Rectal smooth muscle tissue (tissue), 1 donor: ENCODE results near the gene THSD7A.

Source experiments
- H3K27ac ChIP-seq: one replicate; pipeline ENCODE4 v1.7.0; 2013; ENCODE audit warnings: low read depth, low read length, inconsistent platforms
- H3K27me3 ChIP-seq: one replicate; pipeline ENCODE4 v1.7.0; 2013; ENCODE audit warnings: low read length; ENCODE audit not compliant: control insufficient read depth, insufficient read depth
- H3K36me3 ChIP-seq: one replicate; pipeline ENCODE4 v1.7.0; 2013; ENCODE audit warnings: low read length; ENCODE audit not compliant: control insufficient read depth, insufficient read depth
- H3K4me1 ChIP-seq: one replicate; pipeline ENCODE4 v1.7.0; 2013; ENCODE audit warnings: low read length; ENCODE audit not compliant: control insufficient read depth, insufficient read depth
- H3K4me3 ChIP-seq: one replicate; pipeline ENCODE4 v1.7.0; 2013; ENCODE audit warnings: low read length
- H3K9ac ChIP-seq: one replicate; pipeline ENCODE4 v1.7.0; 2013; ENCODE audit warnings: low read length

THSD7A gene

GRCh38 chr7:11636274-11636673, 195.7 kb downstream of the THSD7A start:
- H3K36me3 ChIP-seq: no peaks in the 10 kb centered on the region
- H3K9ac ChIP-seq: no peak overlapping the region
- H3K4me1 ChIP-seq: no peaks in the 10 kb centered on the region
- H3K27me3 ChIP-seq: no peaks in the 10 kb centered on the region
- H3K4me3 ChIP-seq: no peak overlapping the region
- no peak overlapping the region for H3K27ac ChIP-seq

- Histone ChIP-seq H3K9ac (no peak overlapping the region), H3K4me1 (no peaks in the 10 kb centered on the region), H3K4me3 (no peak overlapping the region), H3K27me3 (no peaks in the 10 kb centered on the region), H3K27ac (no peak overlapping the region), H3K36me3 (no peaks in the 10 kb centered on the region)
Observed at GRCh38 chr7:11633310-11633709, 198.7 kb downstream of the THSD7A start.

- Histone ChIP-seq H3K4me3 (no peak overlapping the region), H3K27me3 (no peaks in the 10 kb centered on the region), H3K9ac (no peak overlapping the region), H3K36me3 (no peaks in the 10 kb centered on the region), H3K4me1 (no peaks in the 10 kb centered on the region), H3K27ac (no peak overlapping the region)
Observed at GRCh38 chr7:11630355-11630754, 201.6 kb downstream of the THSD7A start.

- H3K4me1 ChIP-seq: no peaks in the 10 kb centered on the region
- no peaks in the 10 kb centered on the region for H3K36me3 ChIP-seq
- no peak overlapping the region for H3K4me3 ChIP-seq
- H3K27ac ChIP-seq: no peak overlapping the region
- H3K27me3 ChIP-seq: no peaks in the 10 kb centered on the region
- no peak overlapping the region for H3K9ac ChIP-seq
Observed at GRCh38 chr7:11625669-11626068, 206.3 kb downstream of the THSD7A start.

GRCh38 chr7:11623093-11623678, 208.8 kb downstream of the THSD7A start:
- H3K4me3 ChIP-seq: no peak overlapping the region
- no peaks in the 10 kb centered on the region for H3K27me3 ChIP-seq
- H3K36me3 ChIP-seq: no peaks in the 10 kb centered on the region
- H3K27ac ChIP-seq: no peak overlapping the region
- H3K9ac ChIP-seq: no peak overlapping the region
- no peaks in the 10 kb centered on the region for H3K4me1 ChIP-seq

GRCh38 chr7:11620406-11621253, 211.4 kb downstream of the THSD7A start:
- Histone ChIP-seq H3K27me3 (no peaks in the 10 kb centered on the region), H3K27ac (no peak overlapping the region), H3K4me3 (no peak overlapping the region), H3K4me1 (no peaks in the 10 kb centered on the region), H3K36me3 (no peaks in the 10 kb centered on the region), H3K9ac (no peak overlapping the region)

- Histone ChIP-seq H3K36me3 (no peaks in the 10 kb centered on the region), H3K4me3 (no peak overlapping the region), H3K4me1 (no peaks in the 10 kb centered on the region), H3K27me3 (no peaks in the 10 kb centered on the region), H3K9ac (no peak overlapping the region), H3K27ac (no peak overlapping the region)
Observed at GRCh38 chr7:11616466-11616865, 215.5 kb downstream of the THSD7A start.

- no peak overlapping the region for H3K4me3 ChIP-seq
- H3K9ac ChIP-seq: no peak overlapping the region
- no peak overlapping the region for H3K27ac ChIP-seq
- no peaks in the 10 kb centered on the region for H3K36me3 ChIP-seq
- no peaks in the 10 kb centered on the region for H3K4me1 ChIP-seq
- H3K27me3 ChIP-seq: no peaks in the 10 kb centered on the region
Observed at GRCh38 chr7:11615174-11615573, 216.8 kb downstream of the THSD7A start.

GRCh38 chr7:11613292-11613930, 218.6 kb downstream of the THSD7A start:
- Histone ChIP-seq H3K27me3 (no peaks in the 10 kb centered on the region), H3K9ac (no peak overlapping the region), H3K4me3 (no peak overlapping the region), H3K27ac (no peak overlapping the region), H3K4me1 (no peaks in the 10 kb centered on the region), H3K36me3 (no peaks in the 10 kb centered on the region)

GRCh38 chr7:11612737-11613136, 219.3 kb downstream of the THSD7A start:
- Histone ChIP-seq H3K4me3 (no peak overlapping the region), H3K36me3 (no peaks in the 10 kb centered on the region), H3K27me3 (no peaks in the 10 kb centered on the region), H3K9ac (no peak overlapping the region), H3K4me1 (no peaks in the 10 kb centered on the region), H3K27ac (no peak overlapping the region)

- no peaks in the 10 kb centered on the region for H3K4me1 ChIP-seq
- H3K27me3 ChIP-seq: no peaks in the 10 kb centered on the region
- no peaks in the 10 kb centered on the region for H3K36me3 ChIP-seq
- no peak overlapping the region for H3K4me3 ChIP-seq
- no peak overlapping the region for H3K27ac ChIP-seq
- H3K9ac ChIP-seq: no peak overlapping the region
Observed at GRCh38 chr7:11609096-11609670, 222.8 kb downstream of the THSD7A start.

GRCh38 chr7:11607686-11608085, 224.3 kb downstream of the THSD7A start:
- no peaks in the 10 kb centered on the region for H3K36me3 ChIP-seq
- H3K9ac ChIP-seq: no peak overlapping the region
- no peak overlapping the region for H3K4me3 ChIP-seq
- no peaks in the 10 kb centered on the region for H3K4me1 ChIP-seq
- H3K27me3 ChIP-seq: no peaks in the 10 kb centered on the region
- H3K27ac ChIP-seq: no peak overlapping the region
